HEK293 (cell line): Measurements from ENCODE around the gene TUBB2B.

Experiments
- HOXD13 ChIP-seq: sonication (generic); formaldehyde crosslinking; IDR thresholded peaks from 2 replicates; pipeline ENCODE4 v1.8.0; 2022; ENCODE audit warnings: missing genetic modification reagents, borderline replicate concordance
- PRDM1 ChIP-seq: fragments of 450-650 bp; formaldehyde crosslinking; IDR thresholded peaks from 2 replicates; pipeline ENCODE4; 2016; ENCODE audit warnings: missing biosample characterization, missing genetic modification characterization
- TCF7L2 ChIP-seq: IDR thresholded peaks from 2 replicates; pipeline ENCODE4 v1.6.1; 2011; ENCODE audit warnings: low read depth, mild to moderate bottlenecking, inconsistent platforms, low read length, moderate library complexity, borderline replicate concordance
- TRIM28 ChIP-seq: IDR thresholded peaks from 2 replicates; pipeline ENCODE4 v1.6.1; 2011; ENCODE audit warnings: low read length, control low read depth, borderline replicate concordance
- ZNF146 ChIP-seq: fragments of 450-650 bp; formaldehyde crosslinking; IDR thresholded peaks from 2 replicates; pipeline ENCODE4 v1.5.1; 2016; ENCODE audit warnings: missing biosample characterization, missing genetic modification characterization
- ZNF311 ChIP-seq: fragments of 450-650 bp; formaldehyde crosslinking; IDR thresholded peaks from 2 replicates; pipeline ENCODE4 v1.5.1; 2017; ENCODE audit warnings: missing biosample characterization, missing genetic modification characterization, borderline replicate concordance
- ZNF335 ChIP-seq: fragments of 450-650 bp; formaldehyde crosslinking; conservative IDR thresholded peaks from 2 replicates; pipeline ENCODE4 v1.5.1; 2016; ENCODE audit warnings: missing biosample characterization, missing genetic modification characterization
- ZNF514 ChIP-seq: fragments of 450-650 bp; formaldehyde crosslinking; IDR thresholded peaks from 2 replicates; pipeline ENCODE4 v1.5.1; 2016; ENCODE audit warnings: missing biosample characterization, missing genetic modification characterization
- ZNF521 ChIP-seq: fragments of 450-650 bp; formaldehyde crosslinking; IDR thresholded peaks from 2 replicates; pipeline ENCODE4 v1.5.1; 2017; ENCODE audit warnings: missing biosample characterization, mild to moderate bottlenecking, missing genetic modification characterization
- ZNF544 ChIP-seq: fragments of 450-650 bp; formaldehyde crosslinking; IDR thresholded peaks from 2 replicates; pipeline ENCODE4 v1.5.0; 2017; ENCODE audit warnings: missing biosample characterization, missing genetic modification characterization
- ZNF549 ChIP-seq: fragments of 450-650 bp; IDR thresholded peaks from 2 replicates; pipeline ENCODE4 v1.5.1; 2018; ENCODE audit warnings: missing biosample characterization, missing genetic modification characterization, mild to moderate bottlenecking, inconsistent platforms, moderate library complexity
- ZNF621 ChIP-seq: fragments of 450-650 bp; formaldehyde crosslinking; IDR thresholded peaks from 2 replicates; pipeline ENCODE4 v1.5.1; 2017; ENCODE audit warnings: missing biosample characterization, missing genetic modification characterization
- ZNF629 ChIP-seq: fragments of 450-650 bp; formaldehyde crosslinking; IDR thresholded peaks from 2 replicates; pipeline ENCODE4 v1.5.1; 2017; ENCODE audit warnings: missing biosample characterization, missing genetic modification characterization
- ZNF76 ChIP-seq: fragments of 450-650 bp; formaldehyde crosslinking; IDR thresholded peaks from 2 replicates; pipeline ENCODE4; 2016; ENCODE audit warnings: low read depth, missing biosample characterization, missing genetic modification characterization, borderline replicate concordance
- TF ChIP-seq, protein P1 (sequence below): fragments of 450-650 bp; formaldehyde crosslinking; IDR thresholded peaks from 2 replicates; pipeline ENCODE4 v1.5.1; 2016; ENCODE audit warnings: missing biosample characterization, missing genetic modification characterization, borderline replicate concordance
- TF ChIP-seq, protein P2 (sequence below): fragments of 450-650 bp; formaldehyde crosslinking; IDR thresholded peaks from 2 replicates; pipeline ENCODE4 v1.5.1; 2016; ENCODE audit warnings: missing biosample characterization, missing genetic modification characterization
- TF ChIP-seq, protein P3 (sequence below): fragments of 450-650 bp; formaldehyde crosslinking; IDR thresholded peaks from 2 replicates; pipeline ENCODE4 v1.5.1; 2016; ENCODE audit warnings: missing biosample characterization, missing genetic modification characterization
- TF ChIP-seq, protein P4 (sequence below): IDR thresholded peaks from 2 replicates; pipeline ENCODE4 v1.6.1; 2011; ENCODE audit warnings: mild to moderate bottlenecking, low read depth, low read length, borderline replicate concordance
- TF ChIP-seq, protein P5 (sequence below): fragments of 450-650 bp; IDR thresholded peaks from 2 replicates; pipeline ENCODE4 v1.5.1; 2018; ENCODE audit warnings: missing biosample characterization, mild to moderate bottlenecking, missing genetic modification characterization

Gene TUBB2B

DNA sequence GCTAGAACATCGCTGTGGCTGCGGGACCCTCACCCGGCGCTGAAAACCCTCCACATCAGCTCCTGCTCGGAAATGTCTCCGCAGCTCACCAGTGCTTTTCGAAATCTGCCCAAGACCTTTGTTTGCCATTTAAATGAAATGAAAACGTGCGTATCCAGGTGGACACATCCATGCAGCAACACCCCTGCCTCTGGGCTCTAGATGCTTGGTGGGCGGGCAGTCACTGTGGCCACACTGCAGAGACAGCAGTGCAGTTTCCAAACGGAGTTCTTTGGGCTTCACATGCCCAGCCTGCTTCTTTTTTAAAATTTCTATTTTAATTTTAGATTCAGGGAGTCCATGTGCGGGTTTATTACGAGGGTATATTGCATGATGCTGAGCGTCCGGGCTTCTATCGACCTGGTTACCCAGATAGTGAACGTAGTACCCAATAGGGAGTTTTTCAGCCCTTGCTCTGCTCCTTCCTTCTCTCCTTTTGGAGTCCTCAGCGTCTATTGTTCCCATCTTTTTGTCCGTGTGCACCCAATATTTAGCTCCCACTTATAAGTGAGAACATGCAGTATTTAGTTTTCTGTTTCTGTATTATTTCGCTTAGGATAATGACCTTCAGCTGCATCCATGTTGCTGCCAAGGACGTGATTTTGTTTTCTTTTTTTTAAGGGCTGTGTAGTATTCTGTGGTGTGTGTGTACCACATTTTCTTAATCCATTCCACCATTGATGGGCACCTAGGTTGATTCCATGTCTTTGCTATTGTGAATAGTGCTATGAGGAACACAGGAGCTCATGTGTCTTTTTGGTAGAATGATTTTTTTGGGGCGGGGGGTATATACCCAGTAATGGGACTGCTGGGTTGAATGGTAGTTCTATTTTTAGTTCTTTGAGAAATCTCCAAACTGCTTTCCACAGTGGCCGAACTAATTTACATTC lies 4.8 kb upstream of the TUBB2B start (continued):
- TF ChIP-seq HOXD13 (CRISPR knock-in tag) = no peak
- TF ChIP-seq, protein P1, sequence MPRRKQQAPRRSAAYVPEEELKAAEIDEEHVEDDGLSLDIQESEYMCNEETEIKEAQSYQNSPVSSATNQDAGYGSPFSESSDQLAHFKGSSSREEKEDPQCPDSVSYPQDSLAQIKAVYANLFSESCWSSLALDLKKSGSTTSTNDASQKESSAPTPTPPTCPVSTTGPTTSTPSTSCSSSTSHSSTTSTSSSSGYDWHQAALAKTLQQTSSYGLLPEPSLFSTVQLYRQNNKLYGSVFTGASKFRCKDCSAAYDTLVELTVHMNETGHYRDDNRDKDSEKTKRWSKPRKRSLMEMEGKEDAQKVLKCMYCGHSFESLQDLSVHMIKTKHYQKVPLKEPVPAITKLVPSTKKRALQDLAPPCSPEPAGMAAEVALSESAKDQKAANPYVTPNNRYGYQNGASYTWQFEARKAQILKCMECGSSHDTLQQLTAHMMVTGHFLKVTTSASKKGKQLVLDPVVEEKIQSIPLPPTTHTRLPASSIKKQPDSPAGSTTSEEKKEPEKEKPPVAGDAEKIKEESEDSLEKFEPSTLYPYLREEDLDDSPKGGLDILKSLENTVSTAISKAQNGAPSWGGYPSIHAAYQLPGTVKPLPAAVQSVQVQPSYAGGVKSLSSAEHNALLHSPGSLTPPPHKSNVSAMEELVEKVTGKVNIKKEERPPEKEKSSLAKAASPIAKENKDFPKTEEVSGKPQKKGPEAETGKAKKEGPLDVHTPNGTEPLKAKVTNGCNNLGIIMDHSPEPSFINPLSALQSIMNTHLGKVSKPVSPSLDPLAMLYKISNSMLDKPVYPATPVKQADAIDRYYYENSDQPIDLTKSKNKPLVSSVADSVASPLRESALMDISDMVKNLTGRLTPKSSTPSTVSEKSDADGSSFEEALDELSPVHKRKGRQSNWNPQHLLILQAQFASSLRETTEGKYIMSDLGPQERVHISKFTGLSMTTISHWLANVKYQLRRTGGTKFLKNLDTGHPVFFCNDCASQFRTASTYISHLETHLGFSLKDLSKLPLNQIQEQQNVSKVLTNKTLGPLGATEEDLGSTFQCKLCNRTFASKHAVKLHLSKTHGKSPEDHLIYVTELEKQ (tag by site-specific recombination) = no peak
- TF ChIP-seq ZNF76 (tag by site-specific recombination) = no peak
- TF ChIP-seq, protein P2, sequence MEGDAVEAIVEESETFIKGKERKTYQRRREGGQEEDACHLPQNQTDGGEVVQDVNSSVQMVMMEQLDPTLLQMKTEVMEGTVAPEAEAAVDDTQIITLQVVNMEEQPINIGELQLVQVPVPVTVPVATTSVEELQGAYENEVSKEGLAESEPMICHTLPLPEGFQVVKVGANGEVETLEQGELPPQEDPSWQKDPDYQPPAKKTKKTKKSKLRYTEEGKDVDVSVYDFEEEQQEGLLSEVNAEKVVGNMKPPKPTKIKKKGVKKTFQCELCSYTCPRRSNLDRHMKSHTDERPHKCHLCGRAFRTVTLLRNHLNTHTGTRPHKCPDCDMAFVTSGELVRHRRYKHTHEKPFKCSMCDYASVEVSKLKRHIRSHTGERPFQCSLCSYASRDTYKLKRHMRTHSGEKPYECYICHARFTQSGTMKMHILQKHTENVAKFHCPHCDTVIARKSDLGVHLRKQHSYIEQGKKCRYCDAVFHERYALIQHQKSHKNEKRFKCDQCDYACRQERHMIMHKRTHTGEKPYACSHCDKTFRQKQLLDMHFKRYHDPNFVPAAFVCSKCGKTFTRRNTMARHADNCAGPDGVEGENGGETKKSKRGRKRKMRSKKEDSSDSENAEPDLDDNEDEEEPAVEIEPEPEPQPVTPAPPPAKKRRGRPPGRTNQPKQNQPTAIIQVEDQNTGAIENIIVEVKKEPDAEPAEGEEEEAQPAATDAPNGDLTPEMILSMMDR (tag by site-specific recombination) = no peak; the same call in 1 of the 2 replicates
- TF ChIP-seq ZNF629 (tag by site-specific recombination) = no peak
- TF ChIP-seq TCF7L2 = no peak
- TF ChIP-seq, protein P3, sequence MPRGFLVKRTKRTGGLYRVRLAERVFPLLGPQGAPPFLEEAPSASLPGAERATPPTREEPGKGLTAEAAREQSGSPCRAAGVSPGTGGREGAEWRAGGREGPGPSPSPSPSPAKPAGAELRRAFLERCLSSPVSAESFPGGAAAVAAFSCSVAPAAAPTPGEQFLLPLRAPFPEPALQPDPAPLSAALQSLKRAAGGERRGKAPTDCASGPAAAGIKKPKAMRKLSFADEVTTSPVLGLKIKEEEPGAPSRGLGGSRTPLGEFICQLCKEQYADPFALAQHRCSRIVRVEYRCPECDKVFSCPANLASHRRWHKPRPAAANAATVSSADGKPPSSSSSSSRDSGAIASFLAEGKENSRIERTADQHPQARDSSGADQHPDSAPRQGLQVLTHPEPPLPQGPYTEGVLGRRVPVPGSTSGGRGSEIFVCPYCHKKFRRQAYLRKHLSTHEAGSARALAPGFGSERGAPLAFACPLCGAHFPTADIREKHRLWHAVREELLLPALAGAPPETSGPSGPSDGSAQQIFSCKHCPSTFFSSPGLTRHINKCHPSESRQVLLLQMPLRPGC (tag by site-specific recombination) = no peak
- TF ChIP-seq, protein P4, sequence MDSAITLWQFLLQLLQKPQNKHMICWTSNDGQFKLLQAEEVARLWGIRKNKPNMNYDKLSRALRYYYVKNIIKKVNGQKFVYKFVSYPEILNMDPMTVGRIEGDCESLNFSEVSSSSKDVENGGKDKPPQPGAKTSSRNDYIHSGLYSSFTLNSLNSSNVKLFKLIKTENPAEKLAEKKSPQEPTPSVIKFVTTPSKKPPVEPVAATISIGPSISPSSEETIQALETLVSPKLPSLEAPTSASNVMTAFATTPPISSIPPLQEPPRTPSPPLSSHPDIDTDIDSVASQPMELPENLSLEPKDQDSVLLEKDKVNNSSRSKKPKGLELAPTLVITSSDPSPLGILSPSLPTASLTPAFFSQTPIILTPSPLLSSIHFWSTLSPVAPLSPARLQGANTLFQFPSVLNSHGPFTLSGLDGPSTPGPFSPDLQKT = no peak
- no peak for TF ChIP-seq ZNF549 (tag by site-specific recombination)
- no peak for TF ChIP-seq ZNF521 (tag by site-specific recombination)
- no peak for TF ChIP-seq ZNF544 (tag by site-specific recombination)
- no peak for TF ChIP-seq ZNF621
- no peak for TF ChIP-seq ZNF514 (tag by site-specific recombination)
- TF ChIP-seq TRIM28 = no peak
- TF ChIP-seq, protein P5, sequence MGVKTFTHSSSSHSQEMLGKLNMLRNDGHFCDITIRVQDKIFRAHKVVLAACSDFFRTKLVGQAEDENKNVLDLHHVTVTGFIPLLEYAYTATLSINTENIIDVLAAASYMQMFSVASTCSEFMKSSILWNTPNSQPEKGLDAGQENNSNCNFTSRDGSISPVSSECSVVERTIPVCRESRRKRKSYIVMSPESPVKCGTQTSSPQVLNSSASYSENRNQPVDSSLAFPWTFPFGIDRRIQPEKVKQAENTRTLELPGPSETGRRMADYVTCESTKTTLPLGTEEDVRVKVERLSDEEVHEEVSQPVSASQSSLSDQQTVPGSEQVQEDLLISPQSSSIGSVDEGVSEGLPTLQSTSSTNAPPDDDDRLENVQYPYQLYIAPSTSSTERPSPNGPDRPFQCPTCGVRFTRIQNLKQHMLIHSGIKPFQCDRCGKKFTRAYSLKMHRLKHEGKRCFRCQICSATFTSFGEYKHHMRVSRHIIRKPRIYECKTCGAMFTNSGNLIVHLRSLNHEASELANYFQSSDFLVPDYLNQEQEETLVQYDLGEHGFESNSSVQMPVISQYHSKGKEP = no peak
- peak; percentile 90 for TF ChIP-seq ZNF146 (tag by site-specific recombination)
- no peak for TF ChIP-seq ZNF311
- peak; percentile 92 for TF ChIP-seq ZNF335 (tag by site-specific recombination)
- TF ChIP-seq PRDM1 = no peak
- TF ChIP-seq, all 188 proteins: peak for 3
